ENCODE data around the gene GOLGA3.

DNA sequence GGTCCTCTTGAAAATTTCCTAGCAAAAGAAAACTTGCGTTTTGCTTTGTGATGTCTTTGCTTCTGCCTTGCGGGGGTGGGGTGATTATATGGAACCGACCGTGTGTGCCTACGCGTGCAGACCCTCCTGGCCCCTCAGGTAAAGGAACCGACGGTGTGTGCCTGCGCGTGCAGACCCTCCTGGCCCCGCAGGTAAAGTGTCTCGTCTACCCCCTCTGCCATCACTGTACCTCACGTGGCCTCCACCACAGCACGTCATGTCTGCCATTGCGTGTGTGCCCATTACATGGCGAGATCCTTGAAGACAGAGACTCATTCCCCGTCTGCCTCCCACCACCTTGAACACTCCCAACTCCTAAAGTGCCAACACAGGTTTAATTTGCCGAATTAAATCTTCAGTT is 3.6 kb downstream of the GOLGA3 start:
- TF ChIP-seq CTCF (conservative IDR thresholded peaks at IDR 0.05; ENCODE audit: low read length): no peak
- no peak for TF ChIP-seq EZH2phosphoT487 (IDR thresholded peaks at IDR 0.05; ENCODE audit: borderline replicate concordance)

Measured in Loucy (cell line).